PC-9 (cell line): Measurements from ENCODE around the gene SLC30A7. TPM values are rescaled to one million over a fixed set of nuclear protein-coding genes. Genes with fewer than 3 reads are reported as not detected.
A peak's percentile ranks its signal among the peaks of the same experiment; 100 is the strongest.

Experiments used
- BruUV-seq: library from RNA; stranded (reverse); fragments of 400-500 nt; replicated peaks from 2 replicates; lab custom pipeline; 2021; lab: Mats Ljungman, UMichigan
- CTCF ChIA-PET: fragments of 300-600 bp; sonication (Branson Sonifier 250); formaldehyde crosslinking; loops from one replicate; lab custom pipeline; 2022; ENCODE audit warnings: antibody characterized with exemption; lab: Charles Lee
- POLR2A ChIA-PET: fragments of 300-600 bp; sonication (Branson Sonifier 250); formaldehyde crosslinking; loops from one replicate; lab custom pipeline; 2022; ENCODE audit warnings: antibody characterized with exemption; ENCODE audit not compliant: unreplicated experiment; lab: Charles Lee
- DNase-seq, 2 experiments: peaks; one replicate each; pipeline versions ENCODE4 v3.0.0 to v3.0.0-alpha.2; 2015 to 2022; ENCODE audit warnings: mixed read lengths in 1 of 2
- H2AFZ ChIP-seq: fragments of 200-600 bp; sonication (generic); 2 replicates; pipeline ENCODE4 v1.8.1; 2017; ENCODE audit warnings: antibody characterized with exemption
- H3F3A ChIP-seq: fragments of 200-600 bp; sonication (generic); 2 replicates; pipeline ENCODE4 v1.8.1; 2017; ENCODE audit warnings: antibody characterized with exemption, mild to moderate bottlenecking, low read depth; ENCODE audit not compliant: insufficient read depth
- H3K27ac ChIP-seq: fragments of 200-600 bp; sonication (generic); 2 replicates; pipeline ENCODE4 v1.6.1; 2016; ENCODE audit warnings: mixed run types
- H3K27me3 ChIP-seq: fragments of 200-600 bp; sonication (generic); 2 replicates; pipeline ENCODE4 v1.6.1; 2016; ENCODE audit warnings: low read depth, mixed run types; ENCODE audit not compliant: insufficient read depth
- H3K36me3 ChIP-seq: fragments of 200-600 bp; sonication (generic); 2 replicates; pipeline ENCODE4 v1.6.1; 2016; ENCODE audit warnings: low read depth, mixed run types
- H3K4me1 ChIP-seq: fragments of 200-600 bp; sonication (generic); replicated peaks from 2 replicates; pipeline ENCODE4 v1.6.1; 2016; ENCODE audit warnings: mixed run types; ENCODE audit not compliant: insufficient read depth
- H3K4me2 ChIP-seq: fragments of 200-600 bp; sonication (generic); 2 replicates; pipeline ENCODE4 v1.6.1; 2017; ENCODE audit warnings: mixed run types
- H3K4me3 ChIP-seq: fragments of 200-600 bp; sonication (generic); 2 replicates; pipeline ENCODE4 v1.6.1; 2016; ENCODE audit warnings: mixed run types
- H3K79me2 ChIP-seq: fragments of 200-600 bp; sonication (generic); 2 replicates; pipeline ENCODE4 v1.6.1; 2017; ENCODE audit warnings: low read depth, mixed run types
- H3K9me2 ChIP-seq: fragments of 200-600 bp; sonication (generic); 2 replicates; pipeline ENCODE4 v1.8.1; 2017; ENCODE audit warnings: mild to moderate bottlenecking; ENCODE audit not compliant: insufficient read depth
- H3K9me3 ChIP-seq: fragments of 200-600 bp; sonication (generic); 2 replicates; pipeline ENCODE4 v1.8.1; 2016; ENCODE audit warnings: low read depth; ENCODE audit not compliant: insufficient read depth
- H4K20me1 ChIP-seq: fragments of 200-600 bp; sonication (generic); 2 replicates; pipeline ENCODE4 v1.8.1; 2017; ENCODE audit not compliant: insufficient read depth
- EZH2 ChIP-seq: fragments of 200-600 bp; sonication (generic); IDR thresholded peaks from 2 replicates; pipeline ENCODE4 v1.8.0; 2017; ENCODE audit warnings: antibody characterized with exemption, low read depth
- intact Hi-C: fragments of 100-400 bp; cut with micrococcal nuclease; formaldehyde crosslinking; loops from one replicate; pipeline ENCODE4 v1.10.0; 2022; ENCODE audit not compliant: unreplicated experiment
- total RNA-seq: library from RNA; stranded (reverse); gene quantifications from 2 replicates; pipeline ENCODE4 v1.2.3, GENCODE V29; 2021
- TF ChIP-seq, protein P1 (sequence below): fragments of 200-600 bp; sonication (generic); conservative IDR thresholded peaks from 2 replicates; pipeline ENCODE4 v1.6.1; 2017; ENCODE audit warnings: mixed run types, antibody characterized with exemption, mild to moderate bottlenecking, moderate library complexity

SLC30A7 gene
- total RNA-seq, 1 experiment from 2014 or later: 27.4 TPM

- no TSS peak for BruUV-seq
- peak overlapping the region; percentile 76; the same call in 1 of the 2 replicates for H3K4me3 ChIP-seq
- H3K9me3 ChIP-seq: peaks cover 19% of the 10 kb centered on the region; the same call in 1 of the 2 replicates
- peaks cover 32% of the 10 kb centered on the region for H3F3A ChIP-seq
- H2AFZ ChIP-seq: no peak overlapping the region
- TF ChIP-seq, protein P1, sequence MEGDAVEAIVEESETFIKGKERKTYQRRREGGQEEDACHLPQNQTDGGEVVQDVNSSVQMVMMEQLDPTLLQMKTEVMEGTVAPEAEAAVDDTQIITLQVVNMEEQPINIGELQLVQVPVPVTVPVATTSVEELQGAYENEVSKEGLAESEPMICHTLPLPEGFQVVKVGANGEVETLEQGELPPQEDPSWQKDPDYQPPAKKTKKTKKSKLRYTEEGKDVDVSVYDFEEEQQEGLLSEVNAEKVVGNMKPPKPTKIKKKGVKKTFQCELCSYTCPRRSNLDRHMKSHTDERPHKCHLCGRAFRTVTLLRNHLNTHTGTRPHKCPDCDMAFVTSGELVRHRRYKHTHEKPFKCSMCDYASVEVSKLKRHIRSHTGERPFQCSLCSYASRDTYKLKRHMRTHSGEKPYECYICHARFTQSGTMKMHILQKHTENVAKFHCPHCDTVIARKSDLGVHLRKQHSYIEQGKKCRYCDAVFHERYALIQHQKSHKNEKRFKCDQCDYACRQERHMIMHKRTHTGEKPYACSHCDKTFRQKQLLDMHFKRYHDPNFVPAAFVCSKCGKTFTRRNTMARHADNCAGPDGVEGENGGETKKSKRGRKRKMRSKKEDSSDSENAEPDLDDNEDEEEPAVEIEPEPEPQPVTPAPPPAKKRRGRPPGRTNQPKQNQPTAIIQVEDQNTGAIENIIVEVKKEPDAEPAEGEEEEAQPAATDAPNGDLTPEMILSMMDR: no peak
- TF ChIP-seq EZH2: no peak
- H3K27me3 ChIP-seq: no peaks in the 10 kb centered on the region
- H3K27ac ChIP-seq: no peak overlapping the region
- peaks cover 20% of the 10 kb centered on the region; the same call in 1 of the 2 replicates for H3K36me3 ChIP-seq
- POLR2A ChIA-PET: no interaction called here
- H3K79me2 ChIP-seq: peaks cover 38% of the 10 kb centered on the region
- H3K9me2 ChIP-seq: no peaks in the 10 kb centered on the region
- peak overlapping the region; percentile 97 for H3K4me2 ChIP-seq
- no peak for DNase-seq
- no peaks in the 10 kb centered on the region for H4K20me1 ChIP-seq
- peaks cover 23% of the 10 kb centered on the region for H3K4me1 ChIP-seq
- intact Hi-C loops: loop anchor here (10.0 kb wide), 1 partner anchor 758 kb away; the partner anchor contains the start of genes SASS6 and TRMT13
- CTCF ChIA-PET: no interaction called here
Observed at GRCh38 chr1:100892554-100892953, 3.3 kb upstream of the SLC30A7 start.

DNA sequence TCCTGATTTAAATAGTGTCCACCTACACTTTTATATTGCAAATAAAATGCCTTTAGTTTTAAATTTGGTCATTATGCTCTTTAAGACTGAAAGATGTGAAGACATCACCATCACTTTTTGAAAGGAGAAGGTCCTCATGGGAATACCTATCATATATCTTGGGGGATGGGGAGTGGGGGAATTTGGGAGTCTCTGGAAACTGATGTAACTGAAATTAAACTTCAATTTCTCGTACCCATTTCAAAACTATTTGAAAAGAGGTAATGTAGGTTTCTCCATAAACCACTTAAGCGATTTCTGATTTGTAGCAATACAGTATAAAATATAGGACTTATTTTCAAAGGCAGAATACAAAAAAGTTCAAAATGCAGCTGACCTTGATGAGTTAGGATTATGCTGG is 2.2 kb upstream of the SLC30A7 start:
- intact Hi-C loops: loop anchor here (10.0 kb wide), 1 partner anchor 759 kb away; the partner anchor contains the start of genes SASS6 and TRMT13
- Histone ChIP-seq H3K4me1 (peaks cover 31% of the 10 kb centered on the region), H3K27ac (peak overlapping the region; percentile 95), H3K36me3 (peaks cover 23% of the 10 kb centered on the region; the same call in 1 of the 2 replicates), H3K79me2 (peaks cover 50% of the 10 kb centered on the region), H3K27me3 (no peaks in the 10 kb centered on the region), H4K20me1 (peaks cover under 1% of the 10 kb centered on the region; the same call in 1 of the 2 replicates), H3K4me2 (peak overlapping the region; percentile 97), H3F3A (peaks cover 32% of the 10 kb centered on the region), H2AFZ (peak overlapping the region; percentile 86), H3K9me2 (no peaks in the 10 kb centered on the region), H3K9me3 (peaks cover 19% of the 10 kb centered on the region; the same call in 1 of the 2 replicates), H3K4me3 (peak overlapping the region; percentile 76)
- no TSS peak for BruUV-seq
- no peak for DNase-seq
- CTCF ChIA-PET: no interaction called here
- POLR2A ChIA-PET: no interaction called here
- TF ChIP-seq EZH2: no peak
- TF ChIP-seq, protein P1: no peak

DNA sequence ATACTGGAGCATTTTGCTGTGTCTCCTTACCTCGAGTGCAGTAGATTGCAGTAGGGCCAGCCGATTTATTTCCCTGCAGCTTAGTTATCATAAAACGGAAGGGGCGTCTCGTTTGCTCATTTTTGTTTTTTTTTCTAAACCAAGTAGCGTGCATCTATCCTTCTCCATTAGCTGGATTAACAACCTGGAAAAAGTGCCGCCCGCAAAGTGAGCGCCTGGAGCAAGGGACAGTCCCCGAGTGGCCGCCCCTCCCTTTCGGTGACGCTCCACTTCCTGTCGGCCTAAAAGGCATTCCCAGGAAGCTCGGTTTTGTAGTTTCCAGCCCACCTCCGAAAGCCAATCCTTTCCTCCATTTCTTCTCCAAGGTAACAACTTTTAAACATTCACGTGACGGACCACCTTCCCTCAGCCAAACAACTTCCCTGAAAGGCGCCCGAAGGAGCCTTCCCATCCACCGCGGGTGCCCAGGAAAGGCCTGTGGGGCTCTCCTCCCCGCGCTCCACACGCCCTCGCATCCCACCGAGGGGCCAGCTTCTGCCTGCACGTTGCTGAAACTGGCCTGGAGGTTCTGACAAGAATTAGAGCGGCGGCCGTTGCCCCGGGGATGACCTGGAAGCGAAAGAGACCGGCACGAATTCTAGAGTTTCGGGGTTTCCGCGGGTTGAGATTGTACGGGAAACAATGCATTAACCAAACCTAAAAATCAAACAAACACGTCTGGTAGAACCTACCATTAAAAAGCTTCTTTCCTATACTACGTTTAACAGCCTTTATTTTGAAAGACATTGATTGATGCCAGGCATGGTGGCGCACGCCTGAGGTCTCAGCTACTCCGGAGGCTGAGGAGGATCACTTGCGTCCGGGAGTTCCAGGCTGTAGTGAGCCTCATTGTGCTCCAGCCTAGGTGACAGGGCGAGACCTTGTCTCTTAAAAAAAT is 1.0 kb upstream of the SLC30A7 start, which contains the start of gene EXTL2:
TSS of gene EXTL2 (minus strand) at position 240 of the 937 bp plus-strand sequence. CDS start 6,085 bp downstream, outside the sequence.
- Histone ChIP-seq H3K27ac (peak within 1 kb of the TSS; percentile 95), H3K27me3 (no peaks in the 10 kb centered on the region), H4K20me1 (peaks cover 5% of the 10 kb centered on the region; the same call in 1 of the 2 replicates), H3K4me3 (peak within 1 kb of the TSS; percentile 76), H3K79me2 (peaks cover 57% of the 10 kb centered on the region), H3F3A (peaks cover 32% of the 10 kb centered on the region), H3K4me1 (peaks cover 31% of the 10 kb centered on the region), H3K36me3 (peaks cover 35% of the 10 kb centered on the region), H3K9me2 (no peaks in the 10 kb centered on the region), H2AFZ (peak within 1 kb of the TSS; percentile 86), H3K4me2 (peak within 1 kb of the TSS; percentile 97), H3K9me3 (peaks cover 13% of the 10 kb centered on the region; the same call in 1 of the 2 replicates)
- ChIA-PET POLR2A (interaction anchor here (0.5 to 1.0 kb wide), 12 partner anchors 14 to 1480 kb away, joined by 3 to 19 read pairs (median 4); partner anchors contain the start of gene TRMT13), CTCF (interaction anchor here (1.1 kb wide), 1 partner anchor 54 kb away, joined by 3 read pairs; no protein-coding TSS in a partner anchor)
- no peak for TF ChIP-seq EZH2
- TF ChIP-seq, protein P1: no peak
- peak; percentile 90 to 97 for DNase-seq
- TSS peak; percentile 27 for BruUV-seq
- intact Hi-C loops: loop anchor here (10.0 kb wide), 1 partner anchor 760 kb away; the partner anchor contains the start of genes SASS6 and TRMT13
